ENCODE data around the gene CEP290. TPM values are rescaled to one million over a fixed set of nuclear protein-coding genes. Genes with fewer than 3 reads are reported as not detected.
A peak's percentile ranks its signal among the peaks of the same experiment; 100 is the strongest.

The CEP290 gene
- total RNA-seq, result 10 to 100 TPM in 5 of 9 donors, 1 to 10 TPM in 4; 5.1 to 32.0 (median 11.8) TPM
- polyA plus RNA-seq, result 10 to 100 TPM in 2 of 3 donors, 1 to 10 TPM in 1; 5.5 to 16.4 (median 10.5) TPM
- long read RNA-seq, donor 1, partial matches to known transcripts, result 14 of 14 reads
- long read RNA-seq, donor 1, other reads (novel, unspliced or antisense), result 0 of 14 reads
- long read RNA-seq, donor 2, partial matches to known transcripts, result 15 of 16 reads
- long read RNA-seq, donor 2, other reads (novel, unspliced or antisense), result 0 of 16 reads
- long read RNA-seq, donor 3, partial matches to known transcripts, result 18 of 18 reads
- long read RNA-seq, donor 3, other reads (novel, unspliced or antisense), result 0 of 18 reads
- long read RNA-seq, donor 4, partial matches to known transcripts, result 7 of 8 reads
- long read RNA-seq, donor 4, other reads (novel, unspliced or antisense), result 1 of 8 reads
- long read RNA-seq, donor 5, partial matches to known transcripts, result 4 of 4 reads
- long read RNA-seq, donor 5, other reads (novel, unspliced or antisense), result 0 of 4 reads
- long read RNA-seq, donor 6, partial matches to known transcripts, result 12 of 13 reads
- long read RNA-seq, donor 6, other reads (novel, unspliced or antisense), result 1 of 13 reads
- long read RNA-seq, donor 7, partial matches to known transcripts, result 9 of 9 reads
- long read RNA-seq, donor 7, other reads (novel, unspliced or antisense), result 0 of 9 reads
- long read RNA-seq, donor 8, partial matches to known transcripts, result 29 of 29 reads
- long read RNA-seq, donor 8, other reads (novel, unspliced or antisense), result 0 of 29 reads
- long read RNA-seq, donor 9, partial matches to known transcripts, result 44 of 44 reads
- long read RNA-seq, donor 9, other reads (novel, unspliced or antisense), result 0 of 44 reads
- long read RNA-seq, donor 10, partial matches to known transcripts, result 5 of 5 reads
- long read RNA-seq, donor 10, other reads (novel, unspliced or antisense), result 0 of 5 reads

- DNase-seq, result peak; percentile 95 to 99 (median 98)
- intact Hi-C loops (cut with DNase I), result no loop called here
- no peaks in the 10 kb centered on the region for H3K27me3 ChIP-seq
- H3K4me1 ChIP-seq (replicated peaks in 1 of 2), result peaks cover 10 to 24% of the 10 kb centered on the region in 2 donors
- peak within 1 kb of the TSS in 4 of 5 donors; percentile 15 to 82 (median 62) for H3K27ac ChIP-seq
- H3K4me3 ChIP-seq, result peak within 1 kb of the TSS; percentile 26 to 78 (median 58)
- H3K36me3 ChIP-seq (replicated peaks in 1 of 2), result no peaks in the 10 kb centered on the region
- peak; percentile 40 to 73 for TF ChIP-seq POLR2A (IDR thresholded peaks at IDR 0.05)
- TF ChIP-seq, protein P1, sequence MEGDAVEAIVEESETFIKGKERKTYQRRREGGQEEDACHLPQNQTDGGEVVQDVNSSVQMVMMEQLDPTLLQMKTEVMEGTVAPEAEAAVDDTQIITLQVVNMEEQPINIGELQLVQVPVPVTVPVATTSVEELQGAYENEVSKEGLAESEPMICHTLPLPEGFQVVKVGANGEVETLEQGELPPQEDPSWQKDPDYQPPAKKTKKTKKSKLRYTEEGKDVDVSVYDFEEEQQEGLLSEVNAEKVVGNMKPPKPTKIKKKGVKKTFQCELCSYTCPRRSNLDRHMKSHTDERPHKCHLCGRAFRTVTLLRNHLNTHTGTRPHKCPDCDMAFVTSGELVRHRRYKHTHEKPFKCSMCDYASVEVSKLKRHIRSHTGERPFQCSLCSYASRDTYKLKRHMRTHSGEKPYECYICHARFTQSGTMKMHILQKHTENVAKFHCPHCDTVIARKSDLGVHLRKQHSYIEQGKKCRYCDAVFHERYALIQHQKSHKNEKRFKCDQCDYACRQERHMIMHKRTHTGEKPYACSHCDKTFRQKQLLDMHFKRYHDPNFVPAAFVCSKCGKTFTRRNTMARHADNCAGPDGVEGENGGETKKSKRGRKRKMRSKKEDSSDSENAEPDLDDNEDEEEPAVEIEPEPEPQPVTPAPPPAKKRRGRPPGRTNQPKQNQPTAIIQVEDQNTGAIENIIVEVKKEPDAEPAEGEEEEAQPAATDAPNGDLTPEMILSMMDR (IDR thresholded peaks at IDR 0.05), result no peak
- H3K9me3 ChIP-seq (replicated peaks in 1 of 3), result no peaks in the 10 kb centered on the region
- 0 to 1% (median 0%) methylated on average over 27 to 49 of the region's 49 CpGs for WGBS, 4 donors
These were observed at the start of gene CEP290, which contains the start of gene TMTC3 for GRCh38 chr12:88141774-88142609. Gene CEP290, minus strand, starts transcription at chr12:88142088. Its CDS starts 781 bp downstream, at chr12:88141307. Gene TMTC3, plus strand, starts transcription at chr12:88142307. Its CDS starts 6,009 bp downstream, at chr12:88148316.

- WGBS, 4 donors, result 88 to 100% (median 92%) methylated on average over 1 of the region's 1 CpG
- Histone ChIP-seq H3K27ac (no peak overlapping the region), H3K9me3 (replicated peaks in 1 of 3) (no peaks in the 10 kb centered on the region), H3K36me3 (replicated peaks in 1 of 2) (no peaks in the 10 kb centered on the region), H3K4me3 (no peak overlapping the region), H3K27me3 (no peaks in the 10 kb centered on the region), H3K4me1 (replicated peaks in 1 of 2) (no peaks in the 10 kb centered on the region)
- TF ChIP-seq POLR2A (IDR thresholded peaks at IDR 0.05), result no peak
- TF ChIP-seq, protein P1 (IDR thresholded peaks at IDR 0.05), result no peak
- intact Hi-C loops (cut with DNase I), result no loop called here
- DNase-seq, result no peak
These were observed 46.3 kb upstream of the CEP290 start for GRCh38 chr12:88188180-88188579.

DNA sequence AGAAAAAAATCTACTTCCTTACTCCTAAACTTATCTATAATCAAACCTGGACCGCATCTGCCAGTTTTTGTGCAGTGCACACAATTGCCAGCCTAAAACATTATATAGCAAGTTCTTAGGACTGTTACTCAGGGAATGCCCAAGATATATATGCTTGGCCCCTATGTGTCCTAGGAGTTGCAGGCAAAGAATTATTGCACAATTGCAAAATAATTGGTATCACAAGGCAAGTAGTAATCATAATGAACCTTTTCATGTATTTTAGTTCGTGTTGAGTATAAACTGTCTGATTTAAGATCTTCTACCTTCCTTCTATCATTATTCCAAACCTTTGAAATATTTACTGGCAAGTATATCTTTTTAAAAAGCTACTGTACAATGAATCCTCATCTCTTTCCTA is 45.7 kb upstream of the CEP290 start:
- Histone ChIP-seq H3K27me3 (no peaks in the 10 kb centered on the region), H3K9me3 (replicated peaks in 1 of 3) (no peaks in the 10 kb centered on the region), H3K27ac (no peak overlapping the region), H3K36me3 (replicated peaks in 1 of 2) (no peaks in the 10 kb centered on the region), H3K4me3 (no peak overlapping the region), H3K4me1 (replicated peaks in 1 of 2) (no peaks in the 10 kb centered on the region)
- DNase-seq, result no peak
- 92 to 100% (median 96%) methylated on average over 2 of the region's 2 CpGs for WGBS, 4 donors
- TF ChIP-seq POLR2A (IDR thresholded peaks at IDR 0.05), result no peak
- TF ChIP-seq, protein P1 (IDR thresholded peaks at IDR 0.05), result no peak
- intact Hi-C loops (cut with DNase I), result no loop called here
